Activated naive CD4-positive, alpha-beta T cell treated with anti-CD3 and anti-CD28 coated beads for 36 hours (primary cell): ENCODE data around the gene ADAMTS3. TPM values are rescaled to one million over a fixed set of nuclear protein-coding genes. Genes with fewer than 3 reads are reported as not detected.

Experiments
- CTCF ChIA-PET: fragments of 350-600 bp; sonication (Branson Sonifier 250); formaldehyde crosslinking; loops from one replicate; lab custom pipeline; 2021; ENCODE audit warnings: antibody characterized with exemption; lab: Charles Lee
- DNase-seq: peaks from one replicate; pipeline ENCODE4 v3.0.0-alpha.2; 2020
- H3K27ac Mint-ChIP-seq: one replicate; pipeline ENCODE4 v1.8.0; 2021; ENCODE audit warnings: mild to moderate bottlenecking, mixed read lengths
- H3K27me3 Mint-ChIP-seq: one replicate; pipeline ENCODE4 v1.8.0; 2021; ENCODE audit warnings: low read depth, mixed read lengths
- H3K36me3 Mint-ChIP-seq: one replicate; pipeline ENCODE4 v1.8.0; 2021; ENCODE audit warnings: low read depth, mixed read lengths
- H3K4me1 Mint-ChIP-seq: one replicate; pipeline ENCODE4 v1.8.0; 2021; ENCODE audit warnings: low read depth, mixed read lengths
- H3K4me3 Mint-ChIP-seq: one replicate; pipeline ENCODE4 v1.8.0; 2021; ENCODE audit warnings: mild to moderate bottlenecking, moderate library complexity, mixed read lengths
- H3K9me3 Mint-ChIP-seq: one replicate; pipeline ENCODE4 v1.8.0; 2021; ENCODE audit warnings: mixed read lengths
- intact Hi-C: fragments of 100-400 bp; cut with micrococcal nuclease; formaldehyde crosslinking; loops from one replicate; pipeline ENCODE4 v1.15.1; 2023
- total RNA-seq, 2 experiments: library from RNA; stranded (reverse); gene quantifications; one replicate each; pipeline ENCODE4 v1.2.3, GENCODE V29; 2021

Gene ADAMTS3
- total RNA-seq, 2 experiments from 2014 or later: not detected

DNA sequence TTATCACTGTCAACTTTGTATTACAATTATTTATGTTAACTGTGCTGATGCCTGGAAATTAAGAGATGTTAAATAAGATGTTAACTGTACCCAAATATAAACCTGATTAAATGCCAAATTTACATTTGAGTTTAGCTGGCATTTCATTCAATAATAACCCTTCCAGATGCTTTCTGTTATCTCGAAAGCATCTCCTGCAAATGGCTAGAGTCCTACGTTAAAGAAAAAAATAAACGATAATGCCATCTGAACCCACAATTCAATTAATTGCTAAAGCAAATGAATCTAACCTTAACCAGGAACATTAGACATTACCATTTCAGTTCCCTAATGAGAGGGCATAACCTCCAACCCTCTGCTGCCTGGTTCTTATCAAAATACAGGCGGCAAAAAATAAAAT, 145.0 kb downstream of the ADAMTS3 start:
- H3K27ac Mint-ChIP-seq: no peak overlapping the region
- no peak for DNase-seq
- H3K9me3 Mint-ChIP-seq: no peaks in the 10 kb centered on the region
- intact Hi-C loops: no loop called here
- H3K36me3 Mint-ChIP-seq: no peaks in the 10 kb centered on the region
- no peak overlapping the region for H3K4me3 Mint-ChIP-seq
- CTCF ChIA-PET: no interaction called here
- H3K27me3 Mint-ChIP-seq: no peaks in the 10 kb centered on the region
- H3K4me1 Mint-ChIP-seq: no peaks in the 10 kb centered on the region

DNA sequence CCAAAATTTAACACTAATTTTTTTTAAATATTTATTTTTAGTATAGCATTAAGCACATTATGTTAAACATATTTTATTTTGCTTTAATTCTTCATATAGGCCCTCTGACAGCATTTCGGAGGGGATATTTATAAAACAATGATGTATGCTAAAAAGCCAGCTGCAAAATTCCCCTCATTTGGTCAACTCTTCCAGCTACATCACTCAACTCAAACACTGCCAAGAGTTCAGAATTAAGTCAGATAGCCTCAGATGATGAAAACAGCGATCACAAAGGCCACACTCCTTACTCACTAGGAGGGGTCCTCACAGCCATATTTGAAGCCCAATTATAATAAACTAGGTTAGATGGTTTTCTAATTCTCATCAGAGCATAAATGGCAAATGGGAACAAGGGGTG, 146.6 kb downstream of the ADAMTS3 start:
- H3K27ac Mint-ChIP-seq: no peak overlapping the region
- CTCF ChIA-PET: interaction anchor here (0.6 to 0.7 kb wide), 2 partner anchors 20 to 40 kb away, joined by 3 read pairs; no protein-coding TSS in a partner anchor
- H3K27me3 Mint-ChIP-seq: no peaks in the 10 kb centered on the region
- H3K4me3 Mint-ChIP-seq: no peak overlapping the region
- H3K4me1 Mint-ChIP-seq: no peaks in the 10 kb centered on the region
- H3K9me3 Mint-ChIP-seq: no peaks in the 10 kb centered on the region
- intact Hi-C loops: no loop called here
- H3K36me3 Mint-ChIP-seq: no peaks in the 10 kb centered on the region
- DNase-seq: no peak

- Mint-ChIP-seq H3K9me3 (no peaks in the 10 kb centered on the region), H3K36me3 (no peaks in the 10 kb centered on the region), H3K4me3 (no peak overlapping the region), H3K27ac (no peak overlapping the region), H3K27me3 (no peaks in the 10 kb centered on the region), H3K4me1 (no peaks in the 10 kb centered on the region)
- no peak for DNase-seq
- intact Hi-C loops: no loop called here
- CTCF ChIA-PET: no interaction called here
These were observed 150.6 kb downstream of the ADAMTS3 start for GRCh38 chr4:72418458-72418857.

GRCh38 chr4:72410158-72410557, 158.9 kb downstream of the ADAMTS3 start:
- DNase-seq: no peak
- H3K9me3 Mint-ChIP-seq: no peaks in the 10 kb centered on the region
- H3K27me3 Mint-ChIP-seq: no peaks in the 10 kb centered on the region
- no peak overlapping the region for H3K4me3 Mint-ChIP-seq
- CTCF ChIA-PET: interaction anchor here (0.6 kb wide), 1 partner anchor 132 kb away, joined by 5 read pairs; no protein-coding TSS in a partner anchor
- H3K27ac Mint-ChIP-seq: no peak overlapping the region
- H3K36me3 Mint-ChIP-seq: no peaks in the 10 kb centered on the region
- no peaks in the 10 kb centered on the region for H3K4me1 Mint-ChIP-seq
- intact Hi-C loops: no loop called here

- Mint-ChIP-seq H3K4me1 (no peaks in the 10 kb centered on the region), H3K27ac (no peak overlapping the region), H3K36me3 (no peaks in the 10 kb centered on the region), H3K4me3 (no peak overlapping the region), H3K27me3 (peaks cover 3% of the 10 kb centered on the region), H3K9me3 (no peaks in the 10 kb centered on the region)
- no peak for DNase-seq
- intact Hi-C loops: no loop called here
- CTCF ChIA-PET: no interaction called here
These were observed 160.5 kb downstream of the ADAMTS3 start for GRCh38 chr4:72408568-72408967.

GRCh38 chr4:72405417-72405816, 163.6 kb downstream of the ADAMTS3 start:
- no peak for DNase-seq
- no peak overlapping the region for H3K4me3 Mint-ChIP-seq
- intact Hi-C loops: no loop called here
- H3K36me3 Mint-ChIP-seq: no peaks in the 10 kb centered on the region
- H3K27me3 Mint-ChIP-seq: peaks cover 3% of the 10 kb centered on the region
- CTCF ChIA-PET: no interaction called here
- H3K4me1 Mint-ChIP-seq: no peaks in the 10 kb centered on the region
- H3K27ac Mint-ChIP-seq: no peak overlapping the region
- no peaks in the 10 kb centered on the region for H3K9me3 Mint-ChIP-seq

DNA sequence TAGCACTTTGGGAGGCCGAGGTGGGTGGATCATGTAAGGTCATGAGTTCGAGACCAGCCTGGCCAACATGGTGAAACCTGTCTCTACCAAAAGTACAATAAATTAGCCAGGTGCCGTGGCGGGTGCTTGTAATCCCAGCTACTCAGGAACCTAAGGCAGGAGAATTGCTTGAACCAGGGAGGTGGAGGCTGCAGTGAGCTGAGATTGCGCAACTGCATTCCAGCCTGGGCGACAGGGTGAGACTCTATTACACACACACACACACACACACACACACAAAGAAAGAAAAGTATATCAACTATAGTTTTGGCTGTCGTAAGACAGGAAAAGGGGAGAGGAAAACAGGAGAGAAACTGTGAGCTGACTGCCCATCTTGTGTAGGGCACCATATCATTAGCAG, 171.7 kb downstream of the ADAMTS3 start:
- H3K4me3 Mint-ChIP-seq: no peak overlapping the region
- H3K9me3 Mint-ChIP-seq: no peaks in the 10 kb centered on the region
- H3K27ac Mint-ChIP-seq: no peak overlapping the region
- no peaks in the 10 kb centered on the region for H3K36me3 Mint-ChIP-seq
- intact Hi-C loops: no loop called here
- no peaks in the 10 kb centered on the region for H3K27me3 Mint-ChIP-seq
- no peak for DNase-seq
- H3K4me1 Mint-ChIP-seq: no peaks in the 10 kb centered on the region
- CTCF ChIA-PET: interaction anchor here (1.1 kb wide), 1 partner anchor 16 kb away, joined by 3 read pairs; no protein-coding TSS in a partner anchor

GRCh38 chr4:72394012-72394663, 174.9 kb downstream of the ADAMTS3 start:
- H3K9me3 Mint-ChIP-seq: no peaks in the 10 kb centered on the region
- no peaks in the 10 kb centered on the region for H3K36me3 Mint-ChIP-seq
- no peak for DNase-seq
- no peak overlapping the region for H3K27ac Mint-ChIP-seq
- no peaks in the 10 kb centered on the region for H3K4me1 Mint-ChIP-seq
- intact Hi-C loops: no loop called here
- CTCF ChIA-PET: interaction anchor here (0.6 kb wide), 1 partner anchor 39 kb away, joined by 5 read pairs; no protein-coding TSS in a partner anchor
- no peak overlapping the region for H3K4me3 Mint-ChIP-seq
- H3K27me3 Mint-ChIP-seq: no peaks in the 10 kb centered on the region

DNA sequence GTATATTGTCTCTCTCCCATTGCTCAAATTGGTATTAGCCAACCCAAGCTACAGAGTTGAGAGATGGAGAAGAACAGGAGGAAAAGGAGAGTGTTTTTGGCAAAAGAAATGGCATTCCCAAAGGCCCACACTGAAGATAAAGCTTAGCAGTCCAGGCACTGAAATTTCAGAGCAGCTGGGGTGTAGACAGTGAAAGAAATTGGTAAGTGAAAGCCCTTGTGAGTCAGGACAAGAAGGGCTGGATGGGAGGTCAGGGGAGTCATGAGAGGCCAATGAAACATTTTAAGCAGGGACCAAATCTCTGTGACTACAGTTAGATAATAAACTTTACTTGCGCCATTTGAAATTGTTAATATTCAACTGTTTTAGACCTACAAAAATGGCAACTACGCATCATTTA, 177.7 kb downstream of the ADAMTS3 start:
- Mint-ChIP-seq H3K4me1 (no peaks in the 10 kb centered on the region), H3K27me3 (no peaks in the 10 kb centered on the region), H3K4me3 (no peak overlapping the region), H3K9me3 (no peaks in the 10 kb centered on the region), H3K27ac (no peak overlapping the region), H3K36me3 (no peaks in the 10 kb centered on the region)
- CTCF ChIA-PET: interaction anchor here (0.7 kb wide), 1 partner anchor 1261 kb away, joined by 4 read pairs; no protein-coding TSS in a partner anchor
- intact Hi-C loops: no loop called here
- no peak for DNase-seq

- intact Hi-C loops: no loop called here
- DNase-seq: no peak
- no peak overlapping the region for H3K4me3 Mint-ChIP-seq
- CTCF ChIA-PET: interaction anchor here (0.7 kb wide), 1 partner anchor 1262 kb away, joined by 4 read pairs; no protein-coding TSS in a partner anchor
- no peaks in the 10 kb centered on the region for H3K4me1 Mint-ChIP-seq
- H3K27ac Mint-ChIP-seq: no peak overlapping the region
- no peaks in the 10 kb centered on the region for H3K9me3 Mint-ChIP-seq
- H3K36me3 Mint-ChIP-seq: no peaks in the 10 kb centered on the region
- H3K27me3 Mint-ChIP-seq: no peaks in the 10 kb centered on the region
These were observed 178.6 kb downstream of the ADAMTS3 start for GRCh38 chr4:72390409-72390808.

DNA sequence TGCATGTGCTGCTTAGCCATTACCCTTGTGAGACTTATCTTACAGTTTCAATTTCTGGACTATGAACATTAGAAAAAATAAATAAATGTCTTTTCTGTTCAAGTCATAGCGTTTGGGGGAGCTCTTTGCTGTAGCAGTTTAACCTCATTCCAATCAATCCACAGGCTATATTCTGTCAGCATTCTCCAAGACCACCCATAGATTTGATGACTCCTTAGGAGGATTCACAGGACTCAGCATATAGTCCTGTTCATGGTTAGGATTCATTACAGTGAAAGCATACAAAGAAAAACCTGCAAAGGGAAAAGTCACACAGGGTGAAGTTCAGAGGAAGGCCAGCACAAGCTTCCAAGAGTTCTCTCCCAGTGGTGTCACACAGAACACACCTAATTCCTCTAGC, 180.5 kb downstream of the ADAMTS3 start:
- no peak for DNase-seq
- no peaks in the 10 kb centered on the region for H3K4me1 Mint-ChIP-seq
- no peaks in the 10 kb centered on the region for H3K9me3 Mint-ChIP-seq
- H3K4me3 Mint-ChIP-seq: no peak overlapping the region
- no peak overlapping the region for H3K27ac Mint-ChIP-seq
- no peaks in the 10 kb centered on the region for H3K36me3 Mint-ChIP-seq
- intact Hi-C loops: no loop called here
- H3K27me3 Mint-ChIP-seq: no peaks in the 10 kb centered on the region
- CTCF ChIA-PET: no interaction called here

- Mint-ChIP-seq H3K9me3 (no peaks in the 10 kb centered on the region), H3K36me3 (no peaks in the 10 kb centered on the region), H3K27me3 (no peaks in the 10 kb centered on the region), H3K4me1 (no peaks in the 10 kb centered on the region), H3K4me3 (no peak overlapping the region), H3K27ac (no peak overlapping the region)
- DNase-seq: no peak
- CTCF ChIA-PET: no interaction called here
- intact Hi-C loops: no loop called here
These were observed 181.1 kb downstream of the ADAMTS3 start for GRCh38 chr4:72387959-72388358.

- CTCF ChIA-PET: interaction anchor here (1.0 kb wide), 1 partner anchor 80 kb away, joined by 5 read pairs; no protein-coding TSS in a partner anchor
- Mint-ChIP-seq H3K27ac (no peak overlapping the region), H3K27me3 (no peaks in the 10 kb centered on the region), H3K36me3 (no peaks in the 10 kb centered on the region), H3K4me3 (no peak overlapping the region), H3K4me1 (no peaks in the 10 kb centered on the region), H3K9me3 (no peaks in the 10 kb centered on the region)
- intact Hi-C loops: no loop called here
- no peak for DNase-seq
These were observed 185.6 kb downstream of the ADAMTS3 start for GRCh38 chr4:72383439-72383838.
